Body of pancreas (tissue), 4 donors: ENCODE results near the gene IQCC. TPM values are rescaled to one million over a fixed set of nuclear protein-coding genes. Genes with fewer than 3 reads are reported as not detected.

Experiments
- ATAC-seq: fragments of 150-250 bp; one replicate; pipeline ENCODE4 v1.9.1; 2016
- DNase-seq, 4 donors: peaks; one replicate each; pipeline ENCODE4 v3.0.0-alpha.2; 2019
- H3K27ac ChIP-seq, 4 donors: fragments of 200-600 bp; sonication (generic); 1 replicate in 3 of 4; 2 replicates in 1 of 4; pipeline versions ENCODE4 v1.5.1 to v1.6.1; 2016 to 2019; ENCODE audit warnings: mild to moderate bottlenecking in 1 of 4, mixed read lengths in 1 of 4, moderate library complexity in 1 of 4
- H3K27me3 ChIP-seq, 2 donors: fragments of 200-600 bp; sonication (generic); one replicate each; pipeline ENCODE4 v1.6.0; 2016; ENCODE audit warnings: mild to moderate bottlenecking in 1 of 2
- H3K36me3 ChIP-seq, 2 donors: fragments of 200-600 bp; sonication (generic); replicated peaks in 1 of 2; 2 replicates each; pipeline ENCODE4 v1.5.1; 2016; ENCODE audit warnings: low read depth in 2 of 2; ENCODE audit not compliant: insufficient read depth in 1 of 2
- H3K4me1 ChIP-seq: fragments of 200-600 bp; sonication (generic); one replicate; pipeline ENCODE4 v1.6.0; 2016
- H3K4me3 ChIP-seq, 2 donors: fragments of 200-600 bp; sonication (generic); 1 replicate in 1 of 2; 2 replicates in 1 of 2; pipeline ENCODE4 v1.5.1; 2016 to 2019
- H3K9me3 ChIP-seq, 3 donors: fragments of 200-600 bp; sonication (generic); 1 replicate in 2 of 3; 2 replicates in 1 of 3; pipeline ENCODE4 v1.5.1; 2016
- POLR2A ChIP-seq, 3 donors: fragments of 450-650 bp; IDR thresholded peaks; one replicate each; pipeline ENCODE4 v1.6.1; 2016; ENCODE audit warnings: antibody characterized with exemption in 3 of 3, mild to moderate bottlenecking in 2 of 3
- WGBS, 2 donors: methylation state at CpG; one replicate each; pipeline ENCODE4 v1.1.5; 2017; 5-methylcytosine and 5-hydroxymethylcytosine counted together
- intact Hi-C: fragments of 100-400 bp; cut with DNase I; formaldehyde crosslinking; loops from one replicate; pipeline ENCODE4 v1.15.1; 2023
- total RNA-seq, 2 donors: library from RNA; depleted of rRNA; stranded (reverse); fragments of >200 nt; gene quantifications; one replicate each; pipeline ENCODE4 v1.1.0, GENCODE V29; 2016
- TF ChIP-seq, protein P1 (sequence below), 7 experiments: fragments of 450-650 bp in 4 of 7; fragments of 200-600 bp in 3 of 7; sonication (generic) in 3 of 7; IDR thresholded peaks; one replicate each; pipeline ENCODE4 v1.5.1; 2016 to 2019; ENCODE audit warnings: antibody characterized with exemption in 7 of 7

IQCC gene
- total RNA-seq, 2 donors from 2014 or later, result 1.8 to 5.3 TPM

DNA sequence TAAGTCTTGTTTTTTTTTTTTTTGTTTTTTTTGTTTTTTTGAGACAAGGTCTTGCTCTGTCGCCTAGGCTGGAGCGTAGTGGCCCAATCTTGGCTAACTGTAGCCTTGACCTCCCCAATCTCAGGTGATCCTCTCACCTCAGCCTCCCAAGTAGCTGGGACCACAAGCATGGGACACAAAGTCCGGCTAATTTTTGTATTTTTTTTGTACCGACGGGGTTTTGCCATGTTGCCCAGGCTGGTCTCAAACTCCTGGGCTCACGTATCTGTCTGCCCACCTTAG is 51.7 kb downstream of the IQCC start:
- no peak overlapping the region for H3K4me3 ChIP-seq
- TF ChIP-seq, protein P1, sequence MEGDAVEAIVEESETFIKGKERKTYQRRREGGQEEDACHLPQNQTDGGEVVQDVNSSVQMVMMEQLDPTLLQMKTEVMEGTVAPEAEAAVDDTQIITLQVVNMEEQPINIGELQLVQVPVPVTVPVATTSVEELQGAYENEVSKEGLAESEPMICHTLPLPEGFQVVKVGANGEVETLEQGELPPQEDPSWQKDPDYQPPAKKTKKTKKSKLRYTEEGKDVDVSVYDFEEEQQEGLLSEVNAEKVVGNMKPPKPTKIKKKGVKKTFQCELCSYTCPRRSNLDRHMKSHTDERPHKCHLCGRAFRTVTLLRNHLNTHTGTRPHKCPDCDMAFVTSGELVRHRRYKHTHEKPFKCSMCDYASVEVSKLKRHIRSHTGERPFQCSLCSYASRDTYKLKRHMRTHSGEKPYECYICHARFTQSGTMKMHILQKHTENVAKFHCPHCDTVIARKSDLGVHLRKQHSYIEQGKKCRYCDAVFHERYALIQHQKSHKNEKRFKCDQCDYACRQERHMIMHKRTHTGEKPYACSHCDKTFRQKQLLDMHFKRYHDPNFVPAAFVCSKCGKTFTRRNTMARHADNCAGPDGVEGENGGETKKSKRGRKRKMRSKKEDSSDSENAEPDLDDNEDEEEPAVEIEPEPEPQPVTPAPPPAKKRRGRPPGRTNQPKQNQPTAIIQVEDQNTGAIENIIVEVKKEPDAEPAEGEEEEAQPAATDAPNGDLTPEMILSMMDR (IDR thresholded peaks at IDR 0.05), result no peak
- TF ChIP-seq POLR2A (IDR thresholded peaks at IDR 0.05), result no peak
- no peaks in the 10 kb centered on the region for H3K27me3 ChIP-seq
- intact Hi-C loops, result no loop called here
- H3K27ac ChIP-seq, result no peak overlapping the region
- ATAC-seq (no peak), DNase-seq (no peak)
- H3K9me3 ChIP-seq, result no peaks in the 10 kb centered on the region
- 83 to 84% methylated on average over 6 of the region's 6 CpGs for WGBS, 2 donors
- no peaks in the 10 kb centered on the region for H3K4me1 ChIP-seq
- no peaks in the 10 kb centered on the region for H3K36me3 ChIP-seq

Other genes with a start within 250 kb of the IQCC start
- gene KHDRBS1, start 191.8 kb upstream of the IQCC start, total RNA-seq, result 10 to 100 TPM; 36.6 to 37.1 TPM
- 10 to 100 TPM in 1 of 2 donors, 1 to 10 TPM in 1; 4.4 to 10.2 TPM for gene TMEM39B, start 132.7 kb upstream of the IQCC start, total RNA-seq
- 10 to 100 TPM; 15.8 to 20.5 TPM for gene KPNA6, start 97.6 kb upstream of the IQCC start, total RNA-seq
- gene TXLNA, start 26.0 kb upstream of the IQCC start, total RNA-seq, result 10 to 100 TPM; 20.0 to 23.4 TPM
- 1 to 10 TPM; 2.9 to 3.6 TPM for gene CCDC28B, start 5.1 kb upstream of the IQCC start, total RNA-seq
- not detected for gene DCDC2B, start 3.4 kb downstream of the IQCC start, total RNA-seq
- 10 to 100 TPM; 16.3 to 20.8 TPM for gene TMEM234, start 16.7 kb downstream of the IQCC start, total RNA-seq
- gene EIF3I, start 16.7 kb downstream of the IQCC start, total RNA-seq, result 10 to 100 TPM; 69.5 to 81.7 TPM
- gene FAM167B, start 41.6 kb downstream of the IQCC start, total RNA-seq, result 1 to 10 TPM in 1 of 2 donors, not detected in 1; 4.9 TPM
- 1 to 10 TPM in 1 of 2 donors, not detected in 1; 1.6 TPM for gene LCK, start 45.6 kb downstream of the IQCC start, total RNA-seq
- 10 to 100 TPM; 32.7 to 50.4 TPM for gene HDAC1, start 86.4 kb downstream of the IQCC start, total RNA-seq
- 10 to 100 TPM; 12.9 to 34.5 TPM for gene MARCKSL1, start 130.6 kb downstream of the IQCC start, total RNA-seq
- 10 to 100 TPM in 1 of 2 donors, 1 to 10 TPM in 1; 3.6 to 15.6 TPM for gene FAM229A, start 156.8 kb downstream of the IQCC start, total RNA-seq
- 10 to 100 TPM in 1 of 2 donors, 1 to 10 TPM in 1; 1.8 to 12.2 TPM for gene TSSK3, start 156.9 kb downstream of the IQCC start, total RNA-seq
- gene BSDC1, start 188.8 kb downstream of the IQCC start, total RNA-seq, result 10 to 100 TPM; 53.2 to 83.7 TPM